Measurements from ENCODE around the gene GABPB1.

The GABPB1 gene

GRCh38 chr15:50236433-50236832 is 118.6 kb downstream of the GABPB1 start:
- DNase-seq, result no peak

- DNase-seq, result no peak
These were observed 119.2 kb downstream of the GABPB1 start for GRCh38 chr15:50235794-50236193.

- no peak for DNase-seq
These were observed 120.2 kb downstream of the GABPB1 start for GRCh38 chr15:50234764-50235163.

GRCh38 chr15:50233192-50233736 is 121.7 kb downstream of the GABPB1 start:
- no peak for DNase-seq

DNA sequence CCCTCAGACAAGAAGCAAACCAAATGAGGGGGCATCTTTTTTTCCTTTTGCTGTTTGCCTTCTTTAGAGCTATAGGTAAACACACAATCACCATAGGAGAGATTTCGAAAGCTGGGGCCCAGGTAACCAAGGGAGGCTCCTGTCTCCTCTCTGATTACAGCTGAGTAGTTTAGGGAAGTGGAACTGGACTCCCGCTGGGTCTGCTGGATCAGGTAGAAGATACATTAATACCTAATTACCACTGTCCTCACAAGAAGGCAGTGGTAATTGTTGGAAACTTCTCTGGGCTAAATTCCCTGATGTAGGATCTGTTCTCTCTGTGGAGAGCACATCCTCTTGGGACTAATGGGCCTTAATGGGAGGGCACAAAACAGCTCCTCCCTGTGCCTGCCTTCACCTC is 122.2 kb downstream of the GABPB1 start:
- no peak for DNase-seq

- no peak for DNase-seq
These were observed 123.2 kb downstream of the GABPB1 start for GRCh38 chr15:50231761-50232160.

GRCh38 chr15:50229336-50229735 is 125.7 kb downstream of the GABPB1 start:
- DNase-seq, result no peak

DNA sequence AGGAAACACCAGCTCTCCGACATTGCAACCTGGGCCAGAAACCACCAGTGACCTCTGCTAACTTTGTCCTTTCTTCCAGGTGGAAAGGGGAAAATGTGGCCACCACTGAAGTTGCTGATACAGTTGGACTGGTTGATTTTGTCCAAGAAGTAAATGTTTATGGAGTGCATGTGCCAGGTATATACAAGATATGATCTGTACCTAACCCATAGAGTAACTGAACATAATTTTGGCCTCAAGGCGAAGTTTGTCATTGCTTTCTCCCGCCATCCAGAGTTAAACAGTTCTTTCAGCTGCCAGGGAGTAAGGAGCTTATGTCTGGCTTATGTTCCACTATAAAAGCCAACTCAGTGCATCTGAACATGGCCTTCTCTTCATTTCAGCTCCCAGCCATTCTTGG is 126.1 kb downstream of the GABPB1 start:
- no peak for DNase-seq

GRCh38 chr15:50227076-50227475 is 127.9 kb downstream of the GABPB1 start:
- DNase-seq, result no peak

GRCh38 chr15:50225938-50226337 is 129.1 kb downstream of the GABPB1 start:
- DNase-seq, result no peak

All from CD4-positive, alpha-beta T cell treated with Interferon alpha-2 for 1 hour (primary cell).